ENCODE measurements around the gene NUP93. TPM values are rescaled to one million over a fixed set of nuclear protein-coding genes. Genes with fewer than 3 reads are reported as not detected.

NUP93 gene
- total RNA-seq, 1 experiment from 2014 or later, result 165 TPM

GRCh38 chr16:56764835-56765234 lies 34.9 kb downstream of the NUP93 start:
- no peak overlapping the region for H2AK5ac ChIP-seq (ENCODE audit: insufficient read length, low read length)
- no peaks in the 10 kb centered on the region for H3K9me3 Mint-ChIP-seq
- WGBS (ENCODE audit: extremely low coverage, insufficient read length, low lambda C conversion rate), result no CpG with 5 or more reads among the region's 2 CpGs

More at GRCh38 chr16:56764835-56765234, 34.9 kb downstream of the NUP93 start:
- Histone ChIP-seq H3K23me2 (ENCODE audit: insufficient read length, low read depth, low read length, poor library complexity, severe bottlenecking) (no peaks in the 10 kb centered on the region), H2BK120ac (ENCODE audit: low read depth, low read length, poor library complexity, severe bottlenecking) (no peak overlapping the region), H3K4ac (ENCODE audit: low read depth, low read length) (no peak overlapping the region), H3K9me3 (ENCODE audit: control insufficient read depth, low read depth, low read length) (no peaks in the 10 kb centered on the region), H3K56ac (ENCODE audit: insufficient read length, low read depth, low read length) (no peak overlapping the region), H3K79me2 (ENCODE audit: insufficient read depth, low read length) (no peaks in the 10 kb centered on the region), H3K4me2 (ENCODE audit: insufficient read depth, insufficient read length, low read length) (no peak overlapping the region), H3K79me1 (ENCODE audit: insufficient read depth, low read depth, low read length, poor library complexity, severe bottlenecking) (peaks cover 2% of the 10 kb centered on the region), H2BK15ac (ENCODE audit: low read depth, low read length) (no peak overlapping the region), H3K9ac (ENCODE audit: extremely low read depth, insufficient read length, low read length) (no peak overlapping the region), H3K27ac (ENCODE audit: insufficient read length, low read depth, low read length) (no peak overlapping the region), H3K18ac (ENCODE audit: insufficient read length, low read depth, low read length) (no peak overlapping the region), H2BK12ac (ENCODE audit: insufficient read length, low read depth, low read length) (no peak overlapping the region), H4K20me1 (ENCODE audit: control insufficient read depth, insufficient read depth, insufficient read length) (no peaks in the 10 kb centered on the region), H4K8ac (replicated peaks; ENCODE audit: insufficient read length, low read depth, low read length) (no peak overlapping the region), H2AFZ (ENCODE audit: low read length) (no peak overlapping the region), H2BK5ac (ENCODE audit: insufficient read length, low read length) (no peak overlapping the region), H4K91ac (ENCODE audit: insufficient read length, low read depth, low read length) (no peak overlapping the region), H2BK20ac (ENCODE audit: low read depth, low read length, poor library complexity, severe bottlenecking) (no peak overlapping the region), H3K27me3 (ENCODE audit: insufficient read depth, low read length) (no peaks in the 10 kb centered on the region), H4K5ac (ENCODE audit: insufficient read length, low read depth, low read length) (no peak overlapping the region), H3T11ph (ENCODE audit: low read length) (no peak overlapping the region), H3K4me1 (ENCODE audit: insufficient read depth, low read length) (no peaks in the 10 kb centered on the region), H3K23ac (ENCODE audit: insufficient read length, low read depth, low read length) (no peak overlapping the region), H3K14ac (ENCODE audit: insufficient read depth, low read length) (no peak overlapping the region)
- Mint-ChIP-seq H3K36me3 (ENCODE audit: insufficient read depth in 1 of 3, low read depth in 3 of 3) (peaks cover 8 to 22% (median 12%) of the 10 kb centered on the region in 3 experiments), H3K27me3 (ENCODE audit: low read depth) (no peaks in the 10 kb centered on the region), H3K4me1 (no peaks in the 10 kb centered on the region), H3K27ac (no peak overlapping the region), H3K4me3 (no peak overlapping the region)
- no peak for DNase-seq
- no peak for TF ChIP-seq CTCF (conservative IDR thresholded peaks at IDR 0.05)

Data from H9 (cell line).